ENCODE measurements around the gene POC1A.

The POC1A gene

GRCh38 chr3:52198643-52199608 is 44.7 kb upstream of the POC1A start:
- Histone ChIP-seq H3K27ac (no peak overlapping the region), H3K4me1 (ENCODE audit: low read depth, poor library complexity, severe bottlenecking) (peaks cover 47% of the 10 kb centered on the region), H3K9ac (peak overlapping the region; percentile 42; the same call in 1 of the 2 replicates), H3K27me3 (ENCODE audit: insufficient read depth, low read depth) (no peaks in the 10 kb centered on the region), H2AFZ (ENCODE audit: low read depth) (peak overlapping the region; percentile 90; the same call in 1 of the 2 replicates), H3K4me2 (peak overlapping the region; percentile 51), H3K36me3 (ENCODE audit: insufficient read depth) (no peaks in the 10 kb centered on the region), H3K4me3 (IDR thresholded peaks at IDR 0.05; ENCODE audit: insufficient read depth, low read depth, low read length) (peak overlapping the region; percentile 70), H4K20me1 (ENCODE audit: insufficient read depth) (no peaks in the 10 kb centered on the region), H3K79me2 (ENCODE audit: insufficient read depth, low read depth) (peaks cover 13% of the 10 kb centered on the region; the same call in 1 of the 2 replicates)
- no peak for TF ChIP-seq CTCF (conservative IDR thresholded peaks at IDR 0.05; ENCODE audit: low read depth, low read length)

- no peaks in the 10 kb centered on the region for H3K27me3 ChIP-seq (ENCODE audit: insufficient read depth, low read depth)
- peak within 1 kb of the TSS; percentile 70 for H3K4me3 ChIP-seq (IDR thresholded peaks at IDR 0.05; ENCODE audit: insufficient read depth, low read depth, low read length)
- H3K27ac ChIP-seq = no peak within 1 kb of the TSS
- H3K4me2 ChIP-seq = peak within 1 kb of the TSS; percentile 68
- H3K9ac ChIP-seq = peak within 1 kb of the TSS; percentile 42; the same call in 1 of the 2 replicates
- no peak for TF ChIP-seq CTCF (conservative IDR thresholded peaks at IDR 0.05; ENCODE audit: low read depth, low read length)
- peak within 1 kb of the TSS; percentile 90 for H2AFZ ChIP-seq (ENCODE audit: low read depth)
- no peaks in the 10 kb centered on the region for H4K20me1 ChIP-seq (ENCODE audit: insufficient read depth)
- peaks cover 38% of the 10 kb centered on the region for H3K4me1 ChIP-seq (ENCODE audit: low read depth, poor library complexity, severe bottlenecking)
- peaks cover 13% of the 10 kb centered on the region; the same call in 1 of the 2 replicates for H3K79me2 ChIP-seq (ENCODE audit: insufficient read depth, low read depth)
- no peaks in the 10 kb centered on the region for H3K36me3 ChIP-seq (ENCODE audit: insufficient read depth)
Measured at GRCh38 chr3:52197842-52198625, 43.8 kb upstream of the POC1A start, which contains the start of gene ALAS1. TSS of gene ALAS1 (plus strand) at chr3:52198160. CDS start at chr3:52199242, 1,082 bp downstream.

- H3K79me2 ChIP-seq (ENCODE audit: insufficient read depth, low read depth) = peaks cover 13% of the 10 kb centered on the region; the same call in 1 of the 2 replicates
- H3K36me3 ChIP-seq (ENCODE audit: insufficient read depth) = no peaks in the 10 kb centered on the region
- no peak for TF ChIP-seq CTCF (conservative IDR thresholded peaks at IDR 0.05; ENCODE audit: low read depth, low read length)
- H3K4me3 ChIP-seq (IDR thresholded peaks at IDR 0.05; ENCODE audit: insufficient read depth, low read depth, low read length) = no peak overlapping the region
- peak overlapping the region; percentile 68 for H3K4me2 ChIP-seq
- H4K20me1 ChIP-seq (ENCODE audit: insufficient read depth) = no peaks in the 10 kb centered on the region
- H3K4me1 ChIP-seq (ENCODE audit: low read depth, poor library complexity, severe bottlenecking) = peaks cover 33% of the 10 kb centered on the region
- no peaks in the 10 kb centered on the region for H3K27me3 ChIP-seq (ENCODE audit: insufficient read depth, low read depth)
- H3K27ac ChIP-seq = no peak overlapping the region
- H2AFZ ChIP-seq (ENCODE audit: low read depth) = peak overlapping the region; percentile 90
- H3K9ac ChIP-seq = peak overlapping the region; percentile 42; the same call in 1 of the 2 replicates
Measured at GRCh38 chr3:52197499-52197841, 43.2 kb upstream of the POC1A start.

GRCh38 chr3:52196977-52197376 is 42.8 kb upstream of the POC1A start:
- Histone ChIP-seq H3K4me1 (ENCODE audit: low read depth, poor library complexity, severe bottlenecking) (peaks cover 28% of the 10 kb centered on the region), H2AFZ (ENCODE audit: low read depth) (no peak overlapping the region; the same call in 1 of the 2 replicates), H3K4me3 (IDR thresholded peaks at IDR 0.05; ENCODE audit: insufficient read depth, low read depth, low read length) (no peak overlapping the region), H3K36me3 (ENCODE audit: insufficient read depth) (no peaks in the 10 kb centered on the region), H3K9ac (no peak overlapping the region), H3K27ac (no peak overlapping the region), H3K27me3 (ENCODE audit: insufficient read depth, low read depth) (no peaks in the 10 kb centered on the region), H3K4me2 (no peak overlapping the region), H3K79me2 (ENCODE audit: insufficient read depth, low read depth) (peaks cover 13% of the 10 kb centered on the region; the same call in 1 of the 2 replicates), H4K20me1 (ENCODE audit: insufficient read depth) (no peaks in the 10 kb centered on the region)
- TF ChIP-seq CTCF (conservative IDR thresholded peaks at IDR 0.05; ENCODE audit: low read depth, low read length) = no peak

Data from KMS-11 (cell line).